ENCODE results near the gene ZNF710.

GRCh38 chr15:90105521-90105920 is 104.4 kb downstream of the ZNF710 start:
- no peak for TF ChIP-seq CTCF (IDR thresholded peaks at IDR 0.05)
- TF ChIP-seq POLR2A (IDR thresholded peaks at IDR 0.05), result no peak
